GM12878 (cell line): ENCODE data around the gene SLC41A1. TPM values are rescaled to one million over a fixed set of nuclear protein-coding genes. Genes with fewer than 3 reads are reported as not detected.
A peak's percentile ranks its signal among the peaks of the same experiment; 100 is the strongest.

Experiments used
- ATAC-seq: fragments of 200-7000 bp; cut with Tn5 transposase; 3 replicates; pipeline ENCODE4 v1.9.1; 2020; ENCODE audit warnings: mild to moderate bottlenecking, moderate library complexity
- BruUV-seq: library from RNA; stranded (reverse); fragments of 400-500 nt; replicated peaks from 2 replicates; lab custom pipeline; 2021; lab: Mats Ljungman, UMichigan
- CTCF ChIA-PET: fragments of 300-600 bp; sonication (Branson Sonifier 250); formaldehyde crosslinking; extraction: SDS; loops from one replicate; lab custom pipeline; 2021; ENCODE audit warnings: inconsistent platforms; lab: Yijun Ruan, JAX
- POLR2A ChIA-PET: fragments of 350-600 bp; formaldehyde crosslinking; extraction: SDS; loops from one replicate; lab custom pipeline; 2021; ENCODE audit warnings: inconsistent platforms; lab: Charles Lee
- RAD21 ChIA-PET: fragments of 300-600 bp; sonication (Branson Sonifier 250); formaldehyde crosslinking; loops from one replicate; lab custom pipeline; 2023; ENCODE audit warnings: antibody characterized with exemption; ENCODE audit not compliant: unreplicated experiment; lab: Charles Lee
- SMC1A ChIA-PET: fragments of 300-600 bp; sonication (Branson Sonifier 250); formaldehyde crosslinking; loops from one replicate; lab custom pipeline; 2023; ENCODE audit not compliant: unreplicated experiment, uncharacterized antibody; lab: Charles Lee
- DNase-seq: peaks from one replicate; pipeline ENCODE4 v3.0.0-alpha.2; 2011; ENCODE audit warnings: low read depth, low spot score
- FAIRE-seq: peaks from 3 replicates; lab custom pipeline; 2011; peaks lifted over from hg19 to GRCh38; lab: Jason Lieb, UNC
- H2AFZ ChIP-seq: 2 replicates; pipeline ENCODE4 v1.6.0; 2011; ENCODE audit warnings: low read depth, low read length, control low read depth; ENCODE audit not compliant: control insufficient read depth
- H3K27ac ChIP-seq: 2 replicates; pipeline ENCODE4 v1.5.1; 2011; ENCODE audit warnings: control low read depth; ENCODE audit not compliant: control insufficient read depth, insufficient read depth
- H3K27me3 ChIP-seq, 2 experiments: replicated peaks in 1 of 2; 2 replicates each; pipeline versions ENCODE4 v1.6.0 to v1.6.1; 2011; ENCODE audit warnings: low read length in 1 of 2; ENCODE audit not compliant: control insufficient read depth in 2 of 2, insufficient read depth in 2 of 2
- H3K36me3 ChIP-seq, 2 experiments: 2 replicates each; pipeline ENCODE4 v1.5.1; 2011; ENCODE audit warnings: low read length in 1 of 2; ENCODE audit not compliant: control insufficient read depth in 2 of 2, insufficient read depth in 2 of 2
- H3K4me1 ChIP-seq: 2 replicates; pipeline ENCODE4 v1.6.1; 2011; ENCODE audit warnings: mild to moderate bottlenecking, low read length, moderate library complexity, mixed read lengths; ENCODE audit not compliant: control insufficient read depth, insufficient read depth
- H3K4me2 ChIP-seq: 2 replicates; pipeline ENCODE4 v1.6.0; 2011; ENCODE audit warnings: control low read depth; ENCODE audit not compliant: control insufficient read depth, insufficient read depth
- H3K4me3 ChIP-seq: fragments of 200-600 bp; sonication (generic); 2 replicates; pipeline ENCODE4 v1.5.1; 2016
- H3K79me2 ChIP-seq: 2 replicates; pipeline ENCODE4 v1.6.0; 2011; ENCODE audit warnings: low read length; ENCODE audit not compliant: control insufficient read depth, insufficient read depth
- H3K9ac ChIP-seq: 2 replicates; pipeline ENCODE4 v1.8.0; 2011; ENCODE audit warnings: low read length, control low read depth, mixed read lengths; ENCODE audit not compliant: control insufficient read depth, insufficient read depth
- H3K9me3 ChIP-seq: replicated peaks from 3 replicates; pipeline ENCODE4 v1.5.1; 2011; ENCODE audit warnings: mild to moderate bottlenecking, low read length; ENCODE audit not compliant: control insufficient read depth, insufficient read depth
- H4K20me1 ChIP-seq: 2 replicates; pipeline ENCODE4 v1.6.0; 2011; ENCODE audit not compliant: control insufficient read depth, insufficient read depth
- ASH2L ChIP-seq: fragments of 300-600, 200-600 bp; sonication (generic); IDR thresholded peaks from 2 replicates; pipeline ENCODE4 v1.6.1; 2017; ENCODE audit warnings: low read depth, mild to moderate bottlenecking, borderline replicate concordance
- ATF3 ChIP-seq: IDR thresholded peaks from 2 replicates; pipeline ENCODE4 v1.6.1; 2011; ENCODE audit warnings: low read depth, mild to moderate bottlenecking, low read length, moderate library complexity, borderline replicate concordance; ENCODE audit errors: extremely low read depth
- ATF7 ChIP-seq: fragments of 450-650 bp; IDR thresholded peaks from 2 replicates; pipeline ENCODE4 v1.6.1; 2016; ENCODE audit warnings: low read depth, mild to moderate bottlenecking
- LARP7 ChIP-seq: fragments of 450-650 bp; IDR thresholded peaks from 2 replicates; pipeline ENCODE4 v1.6.1; 2017; ENCODE audit warnings: mild to moderate bottlenecking
- MAX ChIP-seq: IDR thresholded peaks from 2 replicates; pipeline ENCODE4 v1.6.1; 2012; ENCODE audit warnings: low read depth, low read length, improper control_type of control experiment
- MXI1 ChIP-seq: fragments of 150-350 bp; IDR thresholded peaks from 2 replicates; pipeline ENCODE4 v1.6.1; 2011; ENCODE audit warnings: low read depth, mild to moderate bottlenecking, inconsistent platforms, low read length, improper control_type of control experiment
- NFYA ChIP-seq: IDR thresholded peaks from 2 replicates; pipeline ENCODE4 v1.6.1; 2011; ENCODE audit warnings: low read depth, mild to moderate bottlenecking, low read length, improper control_type of control experiment, borderline replicate concordance
- PAX5 ChIP-seq: IDR thresholded peaks from 2 replicates; pipeline ENCODE4 v1.6.1; 2011; ENCODE audit warnings: low read depth, low read length, borderline replicate concordance
- POLR2AphosphoS5 ChIP-seq: IDR thresholded peaks from 2 replicates; pipeline ENCODE4 v1.6.1; 2011; ENCODE audit warnings: mild to moderate bottlenecking, low read length, inconsistent platforms
- RAD51 ChIP-seq: fragments of 450-650 bp; IDR thresholded peaks from 2 replicates; pipeline ENCODE4 v1.6.1; 2016; ENCODE audit warnings: moderate library complexity, mild to moderate bottlenecking, inconsistent platforms
- REST ChIP-seq: IDR thresholded peaks from 2 replicates; pipeline ENCODE4 v1.6.1; 2012; ENCODE audit warnings: mild to moderate bottlenecking, low read depth, low read length
- SIN3A ChIP-seq: IDR thresholded peaks from 2 replicates; pipeline ENCODE4 v1.6.1; 2012; ENCODE audit warnings: low read depth, low read length, improper control_type of control experiment
- SMC3 ChIP-seq: IDR thresholded peaks from 2 replicates; pipeline ENCODE4 v1.6.1; 2011; ENCODE audit warnings: low read length, improper control_type of control experiment, borderline replicate concordance
- TARDBP ChIP-seq: IDR thresholded peaks from 2 replicates; pipeline ENCODE4 v1.6.1; 2016; ENCODE audit warnings: borderline replicate concordance
- WGBS: methylation state at CpG from one replicate; pipeline ENCODE4 v1.1.6; 2016; ENCODE audit warnings: low lambda C conversion rate; ENCODE audit not compliant: insufficient replicate concordance, insufficient coverage; ENCODE audit errors: missing lambda C conversion rate; 5-methylcytosine and 5-hydroxymethylcytosine counted together
- in situ Hi-C: fragments of 300-500 bp; cut with MboI; formaldehyde crosslinking; loops from 9 replicates; pipeline ENCODE4 v1.14.3; 2018; ENCODE audit warnings: mixed read lengths
- intact Hi-C: fragments of 100-400 bp; cut with micrococcal nuclease; formaldehyde crosslinking; loops from one replicate; pipeline ENCODE4 v1.14.2; 2022; ENCODE audit not compliant: unreplicated experiment
- polyA plus RNA-seq, 11 experiments: library from polyadenylated mRNA; depleted of rRNA in 4 of 11; unstranded in 6 of 11; stranded (reverse) in 5 of 11; fragments of >200 nt; fragmentation: Nextera tagmentation in 4 of 11; fragmentation: Illumina TruSeq in 1 of 11; extraction: Ambion mirVana in 4 of 11; extraction: Trizol in 1 of 11; gene quantifications; 1 replicate in 1 of 11; 2 replicates in 10 of 11; pipeline versions ENCODE4 v1.2.1 to v1.2.3, GENCODE V29; 2011 to 2016; ENCODE audit warnings: inconsistent platforms in 2 of 11, missing spikeins in 2 of 11, low read depth in 1 of 11
- total RNA-seq, 4 experiments: library from RNA; depleted of rRNA in 3 of 4; stranded (reverse); fragments of >200 nt in 3 of 4; fragmentation: Illumina TruSeq in 1 of 4; extraction: Trizol in 1 of 4; gene quantifications; 2 replicates each; pipeline versions ENCODE4 v1.2.1 to v1.2.3, GENCODE V29; 2013 to 2021
- TF ChIP-seq, protein P1 (sequence below): fragments of 450-650 bp; formaldehyde crosslinking; IDR thresholded peaks from 2 replicates; pipeline ENCODE4 v1.4.0; 2020; ENCODE audit warnings: mild to moderate bottlenecking, moderate library complexity

The SLC41A1 gene
- total and polyA plus RNA-seq, 10 of the 15 experiments (the other 5 are each of a cell fraction or from before 2014, with no cell fraction given): 0.13 to 11.3 (median 0.42) TPM

GRCh38 chr1:205744403-205744802 is 68.6 kb downstream of the SLC41A1 start (continued):
- no peak for TF ChIP-seq TARDBP

DNA sequence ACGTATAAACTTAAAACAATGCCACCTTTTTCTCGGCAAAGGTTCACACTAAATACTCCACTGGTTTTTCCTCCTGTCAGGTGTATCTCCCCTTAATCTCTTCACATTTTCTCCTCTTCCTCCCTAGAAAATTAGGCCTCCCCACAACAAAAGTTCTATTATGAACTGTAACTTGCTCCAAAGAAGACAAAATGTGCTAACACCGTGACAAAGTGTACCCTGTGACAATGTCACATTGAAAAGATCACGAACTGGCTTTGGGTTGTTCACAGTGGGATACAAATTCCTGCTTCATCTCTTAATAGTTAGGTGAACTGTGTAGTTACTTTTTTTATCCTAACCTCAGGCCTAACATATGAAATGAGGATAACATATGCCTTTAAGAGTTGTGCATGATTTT is 69.0 kb downstream of the SLC41A1 start:
- Histone ChIP-seq H3K9me3 (no peaks in the 10 kb centered on the region), H3K27me3 (no peaks in the 10 kb centered on the region), H3K4me1 (peaks cover 5% of the 10 kb centered on the region), H2AFZ (no peak overlapping the region), H3K9ac (no peak overlapping the region), H3K27ac (no peak overlapping the region), H3K4me3 (peak overlapping the region; percentile 32; the same call in 1 of the 2 replicates), H3K79me2 (peaks cover 85% of the 10 kb centered on the region), H3K36me3 (peaks cover 0 to 17% of the 10 kb centered on the region in 2 experiments; a peak in 2 of 4 replicates), H4K20me1 (0 out of 2 replicates have a peak, but pooled peaks cover 3% of the 10 kb centered on the region), H3K4me2 (peak overlapping the region; percentile 46)
- BruUV-seq: no TSS peak
- RAD21 ChIA-PET: interaction anchor here (1.4 to 1.7 kb wide), 2 partner anchors 32 to 156 kb away, joined by 4 to 6 read pairs; no protein-coding TSS in a partner anchor
- intact Hi-C loops (no loop called here), in situ Hi-C loops (no loop called here)
- CTCF ChIA-PET: interaction anchor here (1.5 to 3.8 kb wide), 2 partner anchors 83 to 86 kb away, joined by 3 to 26 read pairs; no protein-coding TSS in a partner anchor
- POLR2A ChIA-PET: interaction anchor here (0.8 to 1.0 kb wide), 2 partner anchors 11 to 13 kb away, joined by 3 read pairs; no protein-coding TSS in a partner anchor
- no peak for DNase-seq
- SMC1A ChIA-PET: interaction anchor here (1.7 to 3.9 kb wide), 4 partner anchors 11 to 85 kb away, joined by 4 to 25 read pairs (median 14); no protein-coding TSS in a partner anchor
- 26% methylated on average over 4 of the region's 4 CpGs for whole genome bisulfite sequencing
- ATAC-seq: no peak
- no peak for FAIRE-seq
- TF ChIP-seq SMC3: no peak
- TF ChIP-seq ATF7: no peak
- no peak for TF ChIP-seq PAX5
- TF ChIP-seq MAX: no peak
- TF ChIP-seq LARP7: no peak
- no peak for TF ChIP-seq SIN3A
- no peak for TF ChIP-seq ASH2L
- TF ChIP-seq POLR2AphosphoS5: no peak
- no peak for TF ChIP-seq REST
- TF ChIP-seq ATF3: no peak
- no peak for TF ChIP-seq MXI1
- no peak for TF ChIP-seq RAD51
- TF ChIP-seq, protein P1, sequence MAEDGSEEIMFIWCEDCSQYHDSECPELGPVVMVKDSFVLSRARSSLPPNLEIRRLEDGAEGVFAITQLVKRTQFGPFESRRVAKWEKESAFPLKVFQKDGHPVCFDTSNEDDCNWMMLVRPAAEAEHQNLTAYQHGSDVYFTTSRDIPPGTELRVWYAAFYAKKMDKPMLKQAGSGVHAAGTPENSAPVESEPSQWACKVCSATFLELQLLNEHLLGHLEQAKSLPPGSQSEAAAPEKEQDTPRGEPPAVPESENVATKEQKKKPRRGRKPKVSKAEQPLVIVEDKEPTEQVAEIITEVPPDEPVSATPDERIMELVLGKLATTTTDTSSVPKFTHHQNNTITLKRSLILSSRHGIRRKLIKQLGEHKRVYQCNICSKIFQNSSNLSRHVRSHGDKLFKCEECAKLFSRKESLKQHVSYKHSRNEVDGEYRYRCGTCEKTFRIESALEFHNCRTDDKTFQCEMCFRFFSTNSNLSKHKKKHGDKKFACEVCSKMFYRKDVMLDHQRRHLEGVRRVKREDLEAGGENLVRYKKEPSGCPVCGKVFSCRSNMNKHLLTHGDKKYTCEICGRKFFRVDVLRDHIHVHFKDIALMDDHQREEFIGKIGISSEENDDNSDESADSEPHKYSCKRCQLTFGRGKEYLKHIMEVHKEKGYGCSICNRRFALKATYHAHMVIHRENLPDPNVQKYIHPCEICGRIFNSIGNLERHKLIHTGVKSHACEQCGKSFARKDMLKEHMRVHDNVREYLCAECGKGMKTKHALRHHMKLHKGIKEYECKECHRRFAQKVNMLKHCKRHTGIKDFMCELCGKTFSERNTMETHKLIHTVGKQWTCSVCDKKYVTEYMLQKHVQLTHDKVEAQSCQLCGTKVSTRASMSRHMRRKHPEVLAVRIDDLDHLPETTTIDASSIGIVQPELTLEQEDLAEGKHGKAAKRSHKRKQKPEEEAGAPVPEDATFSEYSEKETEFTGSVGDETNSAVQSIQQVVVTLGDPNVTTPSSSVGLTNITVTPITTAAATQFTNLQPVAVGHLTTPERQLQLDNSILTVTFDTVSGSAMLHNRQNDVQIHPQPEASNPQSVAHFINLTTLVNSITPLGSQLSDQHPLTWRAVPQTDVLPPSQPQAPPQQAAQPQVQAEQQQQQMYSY (CRISPR knock-in tag): no peak
- TF ChIP-seq NFYA: no peak
